Cortex of kidney (tissue), 1 donor: ENCODE results near the gene SEC14L5.
"Not testable (repeated sequence)": the region's sequence is repeated elsewhere in the genome, so short reads cannot be mapped to it uniquely, and the experiment has no call there.

Source experiments
- DNase-seq: peaks from one replicate; lab custom pipeline; 2025; lab: John Stamatoyannopoulos, UW

SEC14L5 gene

DNA sequence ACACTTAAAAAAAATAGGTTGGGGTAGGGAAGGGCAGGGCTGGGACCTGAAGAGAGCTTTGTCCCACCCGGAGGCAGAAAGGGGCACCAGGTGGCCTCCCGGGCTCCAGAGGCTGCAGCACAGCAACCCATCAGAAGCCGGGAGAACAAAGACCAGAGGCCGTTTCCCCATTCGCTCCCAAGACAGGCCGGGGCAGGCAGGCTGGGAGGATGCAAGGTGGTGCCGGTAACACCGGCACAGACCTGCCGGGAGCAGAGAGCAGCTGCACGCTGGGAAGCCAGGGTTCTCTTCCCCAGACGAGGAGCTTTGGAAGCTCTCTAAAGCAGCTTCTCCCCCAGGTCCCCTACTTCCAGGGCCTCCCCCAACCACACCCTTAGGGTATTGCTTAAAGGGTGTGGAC, 26.7 kb upstream of the SEC14L5 start:
- no peak for DNase-seq

DNA sequence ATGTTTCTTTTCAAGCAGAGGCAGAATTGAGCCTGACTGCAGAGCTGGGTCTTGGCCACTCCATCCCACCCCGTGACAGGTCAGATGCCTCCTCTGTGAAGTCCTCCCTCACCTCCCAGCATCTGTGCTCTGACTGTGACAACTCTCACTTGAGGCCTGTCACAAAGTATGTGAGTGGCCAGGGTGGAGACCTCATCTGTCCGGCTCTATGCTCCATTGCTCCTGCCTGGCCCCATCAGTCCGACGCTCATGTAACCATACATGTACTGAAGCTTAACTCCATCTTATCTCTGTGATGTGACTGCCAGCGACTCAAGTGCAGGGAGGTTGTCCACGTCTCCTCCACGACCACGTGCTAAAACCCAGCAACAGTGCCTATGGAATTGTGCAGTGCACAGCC, 24.7 kb upstream of the SEC14L5 start:
- no peak for DNase-seq

DNA sequence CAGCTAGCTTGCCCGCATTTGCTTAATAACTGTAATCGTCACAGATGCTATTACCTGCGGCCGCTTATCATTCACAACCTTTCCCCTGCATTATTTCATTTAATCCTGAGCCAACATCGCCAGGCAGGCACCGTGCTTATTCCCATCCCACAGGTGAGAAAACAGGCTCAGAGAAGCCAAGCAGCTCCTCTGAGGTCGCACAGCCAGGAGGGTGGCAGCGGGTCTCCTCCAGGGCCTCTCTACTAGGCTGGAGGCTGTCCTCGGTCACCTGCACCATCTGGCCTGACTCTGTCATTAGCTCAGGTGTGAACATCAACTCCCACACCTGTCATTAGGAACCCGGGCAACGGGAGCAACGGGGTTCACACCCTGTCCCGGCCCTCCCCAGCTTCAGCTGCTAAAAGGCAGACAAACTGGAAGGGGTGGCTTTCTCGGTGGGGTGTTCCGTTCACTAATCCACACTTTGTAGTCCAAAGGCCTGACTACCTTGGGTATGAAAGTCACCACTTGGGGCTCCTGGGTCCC, 24.2 kb upstream of the SEC14L5 start:
- DNase-seq: no peak

DNA sequence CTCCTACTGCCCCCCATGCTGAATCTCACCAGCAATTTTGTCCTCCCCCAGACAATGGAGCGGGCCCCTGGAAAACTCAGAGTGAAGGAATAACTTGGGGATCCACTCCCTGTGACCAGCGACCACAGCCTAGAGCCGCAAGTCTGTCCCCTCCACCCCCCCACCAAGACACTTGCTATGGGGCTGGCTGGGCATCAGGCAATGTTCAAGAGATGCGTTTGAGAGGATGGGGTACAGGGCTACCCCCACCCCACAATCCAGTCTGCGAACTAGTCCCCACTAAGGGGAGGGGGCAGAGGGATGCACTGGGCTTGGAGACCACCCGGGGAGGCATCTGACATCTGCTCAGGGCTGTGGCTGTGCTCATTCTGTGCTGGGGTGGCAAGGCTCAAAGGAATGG, 23.5 kb upstream of the SEC14L5 start:
- DNase-seq: no peak

DNA sequence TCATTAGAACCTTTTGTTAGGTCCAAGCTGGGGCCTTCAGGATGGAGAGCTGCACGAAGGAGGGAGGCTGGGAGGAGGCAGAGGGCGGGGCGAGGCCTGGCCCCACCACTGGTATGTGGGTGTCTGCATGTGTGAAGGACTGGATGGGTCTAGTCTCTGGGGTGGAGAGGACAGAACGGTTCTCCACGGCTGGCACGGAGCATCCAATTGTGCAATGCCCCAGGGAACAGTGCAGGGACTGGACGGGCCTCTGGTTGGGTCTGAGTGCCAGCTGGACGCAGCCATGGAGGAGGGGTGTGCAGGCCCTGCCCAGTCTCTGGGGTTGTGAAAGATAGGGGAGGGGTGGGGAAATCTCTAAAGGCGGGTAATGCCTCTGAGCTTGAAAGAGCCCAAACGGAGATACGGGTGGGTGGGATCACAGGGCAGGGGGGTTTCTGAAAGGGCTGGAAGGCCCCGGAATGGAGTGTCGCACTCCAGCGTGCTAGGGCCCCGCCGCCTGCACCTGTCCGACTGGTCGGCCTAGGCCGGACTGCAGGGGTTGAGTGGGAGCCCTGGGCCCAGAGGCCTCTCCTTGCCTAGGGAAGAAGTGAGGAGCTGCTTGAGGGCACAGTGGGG, 22.8 kb upstream of the SEC14L5 start:
- no peak for DNase-seq

DNA sequence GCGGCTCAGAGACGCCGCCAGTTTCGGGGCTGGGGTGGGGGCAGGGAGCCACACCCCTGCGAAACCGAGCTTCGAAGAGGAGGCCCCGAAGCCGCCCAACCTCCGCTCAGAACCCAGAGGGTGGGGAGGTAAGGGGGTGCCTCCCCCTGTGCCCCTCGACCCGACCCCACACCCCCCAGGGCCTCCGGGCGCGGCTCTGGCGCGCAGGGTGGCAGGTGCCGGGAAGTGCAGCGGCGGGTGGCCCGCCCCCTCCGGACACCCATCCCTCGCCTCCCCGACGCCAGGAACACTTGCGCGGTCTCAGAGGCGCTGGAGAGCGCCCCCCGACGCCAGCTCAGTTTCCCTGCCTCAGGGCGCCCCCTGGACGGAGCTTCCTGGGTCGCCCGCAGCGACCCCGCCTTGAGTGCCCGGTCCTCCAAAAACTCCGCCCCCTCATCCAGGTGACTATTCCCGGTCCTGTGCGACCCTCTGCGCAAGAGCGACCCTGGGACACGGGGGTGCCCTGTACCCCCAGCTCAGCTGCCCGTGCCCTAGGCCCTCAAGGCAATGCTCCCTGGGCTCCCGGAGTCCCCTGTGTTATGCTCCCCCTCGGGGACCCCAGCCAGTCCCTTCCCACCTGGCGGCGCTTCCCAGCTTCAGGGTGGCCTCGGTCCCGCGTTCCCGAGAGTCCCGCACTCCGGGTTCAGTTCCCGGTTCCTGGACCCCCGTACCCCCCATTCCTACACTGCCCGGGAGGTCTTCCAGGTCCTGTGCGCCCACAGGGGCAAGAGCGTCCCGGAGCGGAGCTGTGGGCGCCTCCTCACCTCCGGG, 21.7 kb upstream of the SEC14L5 start:
- no peak for DNase-seq

DNA sequence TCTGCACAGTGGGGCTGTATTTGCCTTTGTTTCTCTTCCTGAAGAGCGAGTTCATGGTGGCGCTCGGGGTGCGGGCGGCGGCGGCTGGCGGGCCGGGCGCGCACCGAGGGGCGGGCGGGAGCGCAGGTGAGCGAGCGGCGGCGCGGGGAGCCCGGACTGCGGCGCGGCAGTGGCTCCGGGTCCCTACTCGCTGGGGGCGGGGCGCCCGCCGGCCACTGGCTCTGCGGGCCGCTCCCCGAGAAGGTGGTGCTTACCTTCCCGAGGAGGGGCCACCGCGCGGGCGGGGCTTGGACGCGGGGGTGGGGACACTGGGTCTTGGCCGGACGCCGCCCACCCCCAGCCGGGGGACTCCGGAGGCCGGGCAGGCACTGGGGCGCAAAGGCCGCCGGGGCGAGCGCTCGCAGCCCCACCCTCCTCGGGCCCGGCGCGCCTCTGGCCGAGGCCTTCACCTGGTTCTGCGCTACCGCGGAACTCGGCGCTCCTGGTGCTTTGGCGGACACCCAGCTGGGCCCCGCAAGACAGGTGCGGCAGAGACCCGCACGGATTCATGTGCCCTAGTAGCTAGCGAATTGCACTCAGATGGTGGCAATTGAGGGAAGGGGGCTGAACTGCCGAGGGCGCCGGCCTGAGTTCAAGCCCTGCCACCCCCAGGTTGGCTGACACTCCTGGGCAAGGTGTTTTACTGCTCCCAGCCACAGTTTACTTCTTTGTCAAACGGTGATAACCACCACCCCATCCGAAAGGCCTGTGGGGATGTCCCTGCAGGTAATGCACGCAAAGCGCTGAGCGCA, 20.9 kb upstream of the SEC14L5 start, which contains the start of gene PPL:
Gene PPL, minus strand, starts transcription at position 158 of the 791 bp plus-strand sequence. Its CDS starts 103 bp downstream, at position 55.
- DNase-seq: no peak

DNA sequence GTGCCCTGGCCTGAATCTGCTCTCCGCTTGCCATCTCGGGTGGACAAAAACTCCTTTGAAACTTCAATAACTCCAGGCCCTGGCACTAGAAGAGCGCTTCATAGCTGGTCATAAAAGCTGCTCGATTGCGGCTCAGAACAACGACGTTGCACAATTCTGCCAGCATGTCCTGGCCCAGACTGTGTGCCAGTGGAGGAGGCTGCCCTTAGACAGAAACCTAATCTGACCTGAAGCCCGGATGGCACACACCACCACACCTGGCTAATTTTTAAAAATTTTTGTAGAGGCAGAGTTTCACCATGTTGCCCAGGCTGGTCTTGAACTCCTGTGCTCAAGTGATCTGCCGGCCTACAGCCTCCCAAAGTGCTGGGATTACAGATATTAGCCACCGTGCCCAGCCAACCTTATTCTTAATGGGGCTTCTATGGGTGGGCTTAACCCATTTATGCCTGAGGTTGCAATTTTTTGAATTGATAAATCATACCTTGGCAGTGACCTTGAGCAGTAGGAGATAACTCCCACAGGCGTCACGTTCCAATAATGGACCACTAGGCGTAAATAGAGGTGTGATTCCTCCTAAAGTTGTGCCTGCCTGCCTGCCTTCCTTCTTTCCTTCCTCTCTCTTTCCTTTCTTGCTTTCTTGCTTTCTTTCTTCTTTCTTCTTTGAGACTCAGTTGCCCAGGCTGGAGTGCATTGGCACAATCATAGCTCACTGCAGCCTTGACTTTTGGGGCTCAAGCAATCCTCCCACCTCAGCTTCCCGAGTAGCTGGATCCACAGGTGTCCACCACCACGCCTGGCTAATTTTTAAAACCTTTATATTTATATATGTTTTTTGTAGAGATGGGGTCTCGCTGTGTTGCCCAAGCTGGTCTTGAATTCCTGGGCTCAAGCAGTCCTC, 20.1 kb upstream of the SEC14L5 start:
- DNase-seq: no peak

DNA sequence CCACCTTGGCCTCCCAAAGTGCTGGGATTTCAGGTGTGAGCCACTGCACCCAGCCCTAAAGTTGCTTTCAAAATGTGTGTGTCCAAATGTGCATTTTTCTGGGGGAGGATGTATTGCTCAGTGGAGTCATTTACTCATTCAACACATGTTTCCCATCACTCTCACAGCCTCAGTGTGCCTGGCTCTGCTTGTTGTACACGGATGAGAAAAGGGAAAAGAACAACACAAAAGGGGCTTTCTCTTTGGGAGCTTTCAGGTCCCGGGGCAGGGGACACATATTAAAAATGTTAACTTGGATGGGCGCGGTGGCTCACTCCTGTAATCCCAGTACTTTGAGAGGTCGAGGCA, 19.5 kb upstream of the SEC14L5 start:
- DNase-seq: no peak

DNA sequence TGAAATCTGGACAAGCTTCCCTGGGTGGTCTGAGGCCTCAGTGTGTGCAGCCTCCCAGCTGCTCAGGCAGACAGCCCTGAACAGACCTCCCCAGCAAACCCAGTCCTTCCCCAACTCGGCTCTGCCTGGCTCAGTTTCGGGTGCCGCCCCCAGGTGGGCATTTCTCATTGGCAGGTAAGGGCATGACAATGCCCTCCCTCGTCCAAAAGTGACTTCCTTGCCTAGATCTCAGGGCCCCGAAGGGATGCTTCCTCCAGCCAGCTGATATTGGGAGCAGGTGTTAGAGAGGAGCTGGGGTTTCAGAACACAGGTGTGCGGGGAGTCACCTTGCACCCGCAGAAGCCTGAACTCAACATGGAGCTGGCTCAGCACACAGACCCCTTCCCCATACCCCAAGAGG, 17.4 kb upstream of the SEC14L5 start:
- DNase-seq: no peak

DNA sequence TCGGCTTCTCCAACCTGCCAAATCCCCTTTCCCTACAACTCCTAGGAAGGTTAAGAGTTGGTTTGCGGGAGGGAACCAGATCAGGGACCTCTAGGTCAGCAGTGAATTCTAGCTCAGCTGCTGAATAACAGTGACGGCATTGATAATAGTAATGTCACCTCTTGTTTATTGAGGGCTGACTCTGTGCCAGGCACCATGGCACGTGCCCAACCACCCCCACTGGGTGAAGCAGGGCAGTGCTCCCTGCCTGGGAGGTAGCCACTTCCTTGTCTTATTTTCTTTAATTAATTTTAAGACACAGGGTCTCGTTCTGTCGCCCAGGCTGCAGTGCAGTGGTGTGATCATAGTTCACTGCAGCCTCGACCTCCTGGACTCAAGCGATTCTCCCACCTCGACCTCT, 15.6 kb upstream of the SEC14L5 start:
- DNase-seq: no peak

DNA sequence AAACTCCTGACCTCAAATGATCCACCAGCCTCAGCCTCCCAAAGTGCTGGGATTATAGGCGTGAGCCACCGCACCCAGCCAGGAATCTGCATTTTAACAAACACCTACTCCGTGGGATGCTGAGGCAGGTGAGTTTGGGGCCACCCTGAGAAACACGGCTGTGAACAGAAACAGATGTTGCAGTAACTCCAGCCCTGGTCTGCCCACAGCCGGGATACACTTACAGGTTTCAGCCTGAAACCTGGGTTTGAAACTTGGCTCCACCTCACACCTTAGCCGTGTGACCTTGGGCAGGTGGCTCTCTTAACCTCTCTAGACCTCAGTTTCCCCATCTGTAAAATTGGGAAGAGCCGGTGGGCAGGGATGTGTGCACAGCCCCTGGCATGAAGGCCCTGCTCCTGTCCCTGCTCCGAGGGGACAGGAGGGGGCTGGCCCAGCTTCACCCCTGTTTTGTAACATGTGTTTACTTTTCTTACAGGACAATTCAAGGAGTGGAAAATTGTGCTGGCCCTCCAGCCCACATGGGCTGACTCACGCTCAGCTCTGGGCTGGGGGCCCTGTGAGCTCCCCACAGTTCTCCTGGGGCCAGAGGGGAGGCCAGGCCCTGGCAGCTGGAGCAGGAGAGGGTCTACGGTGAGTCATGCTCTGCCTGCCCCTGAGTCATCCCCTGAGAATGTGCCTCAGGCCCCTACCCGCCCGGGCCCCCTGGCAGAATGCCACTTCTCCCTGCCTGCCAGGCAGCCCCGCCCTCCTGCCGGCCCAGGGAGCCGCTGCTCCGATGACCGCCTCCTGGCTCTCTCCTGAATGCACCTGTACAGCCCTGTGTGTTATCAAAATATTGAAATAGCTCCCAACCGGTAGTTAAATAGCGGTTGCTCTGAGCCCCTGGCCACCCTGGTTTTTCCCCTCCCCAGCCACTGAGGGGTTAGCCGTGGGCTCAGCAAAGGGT, 13.5 kb upstream of the SEC14L5 start:
- DNase-seq: no peak

DNA sequence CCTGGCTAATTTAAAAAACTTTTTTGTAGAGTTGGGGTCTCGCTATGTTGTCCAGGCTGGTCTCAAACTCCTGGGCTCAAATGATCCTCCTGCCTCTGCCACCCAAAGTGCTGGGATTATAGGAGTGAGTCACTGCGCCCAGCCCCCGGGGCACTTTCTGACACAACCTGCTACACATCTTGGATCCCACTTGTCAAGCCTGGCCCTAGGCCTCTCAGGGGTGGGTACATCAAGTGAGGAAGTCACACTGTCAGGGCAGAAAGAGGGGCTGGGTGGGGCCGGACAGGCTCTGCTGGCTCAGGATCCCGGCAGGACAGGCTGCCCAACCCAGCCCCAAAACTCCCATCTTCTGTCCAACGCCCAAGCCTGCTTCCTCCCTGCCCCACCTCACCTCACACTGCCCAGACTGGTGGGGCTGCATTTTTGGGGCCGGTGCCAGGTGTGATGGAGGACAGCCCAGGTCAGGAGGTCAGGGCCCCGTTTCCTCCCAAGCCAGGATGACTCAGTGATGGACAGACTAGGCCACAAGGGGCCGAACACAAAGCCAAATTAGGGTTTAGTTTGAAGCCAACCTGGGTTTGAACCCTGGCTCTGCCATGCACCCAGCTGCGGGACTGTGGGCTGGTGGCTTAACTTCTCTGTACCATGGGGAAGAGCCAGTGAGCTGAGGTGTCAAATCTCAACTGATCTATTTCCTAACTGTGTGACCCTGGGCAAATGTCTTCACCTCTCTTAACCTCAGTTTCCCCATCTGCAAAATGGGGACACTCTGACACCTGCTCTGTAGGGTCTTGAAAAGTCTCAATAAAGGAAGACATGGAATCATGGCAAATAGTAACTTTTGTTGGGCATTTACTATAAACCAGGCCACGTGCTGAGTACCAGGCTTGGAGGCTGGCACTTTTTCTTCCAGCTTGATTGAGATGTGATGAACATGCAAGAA, 12.3 kb upstream of the SEC14L5 start:
- DNase-seq: no peak

DNA sequence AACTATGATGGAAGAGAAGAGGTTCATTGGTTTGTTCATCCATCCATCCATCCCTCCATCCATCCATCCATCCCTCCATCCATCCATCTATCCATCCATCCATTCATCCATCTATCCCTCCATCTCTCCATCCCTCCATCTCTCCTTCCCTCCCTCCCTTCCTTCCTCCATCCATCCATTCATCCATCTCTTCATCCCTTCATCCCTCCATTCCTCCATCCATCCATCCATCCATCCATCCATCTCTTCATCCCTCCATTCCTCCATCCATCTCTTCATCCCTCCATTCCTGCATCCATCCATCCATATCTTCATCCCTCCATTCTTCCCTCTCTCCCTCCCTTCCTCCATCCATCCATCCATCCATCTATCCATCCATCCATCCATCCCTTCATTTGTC, 11.2 kb upstream of the SEC14L5 start:
- no peak for DNase-seq

DNA sequence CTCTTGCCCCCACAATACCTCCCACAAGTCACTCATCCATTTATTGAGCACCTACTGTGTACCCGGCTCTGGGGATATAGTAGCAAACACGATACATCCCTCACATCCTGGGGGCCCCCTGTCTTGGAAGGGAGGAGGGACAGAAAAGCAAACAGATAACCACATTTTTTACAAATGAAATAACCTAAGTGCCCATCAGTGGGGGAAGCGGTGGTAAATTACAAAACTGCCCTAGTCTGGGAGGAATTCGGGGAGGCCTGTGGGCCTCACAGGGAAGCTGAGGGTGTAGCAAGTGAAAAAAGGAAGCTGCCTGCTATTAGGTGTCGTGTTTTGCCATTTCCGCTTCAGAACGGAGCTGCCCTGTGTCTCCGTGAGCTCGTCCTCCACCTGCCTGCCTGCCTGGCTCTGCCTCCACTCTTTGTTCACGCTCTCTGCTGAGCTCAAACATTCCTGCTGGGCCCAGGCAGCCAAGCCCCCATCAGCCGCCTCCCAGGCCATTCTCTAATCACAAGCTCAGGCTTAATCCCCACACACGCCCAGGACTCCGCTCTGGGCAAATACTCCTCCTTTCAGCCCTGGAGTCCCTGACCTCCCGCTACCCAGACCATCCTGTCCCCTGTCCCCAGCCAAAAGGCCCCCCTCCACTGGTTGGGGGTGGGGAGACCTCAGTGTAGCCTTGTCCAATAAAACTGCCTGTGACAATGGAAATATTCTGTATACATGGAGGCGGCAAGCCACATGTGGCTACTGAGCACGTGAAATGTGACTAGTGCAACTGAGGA, 10.2 kb upstream of the SEC14L5 start:
- no peak for DNase-seq

DNA sequence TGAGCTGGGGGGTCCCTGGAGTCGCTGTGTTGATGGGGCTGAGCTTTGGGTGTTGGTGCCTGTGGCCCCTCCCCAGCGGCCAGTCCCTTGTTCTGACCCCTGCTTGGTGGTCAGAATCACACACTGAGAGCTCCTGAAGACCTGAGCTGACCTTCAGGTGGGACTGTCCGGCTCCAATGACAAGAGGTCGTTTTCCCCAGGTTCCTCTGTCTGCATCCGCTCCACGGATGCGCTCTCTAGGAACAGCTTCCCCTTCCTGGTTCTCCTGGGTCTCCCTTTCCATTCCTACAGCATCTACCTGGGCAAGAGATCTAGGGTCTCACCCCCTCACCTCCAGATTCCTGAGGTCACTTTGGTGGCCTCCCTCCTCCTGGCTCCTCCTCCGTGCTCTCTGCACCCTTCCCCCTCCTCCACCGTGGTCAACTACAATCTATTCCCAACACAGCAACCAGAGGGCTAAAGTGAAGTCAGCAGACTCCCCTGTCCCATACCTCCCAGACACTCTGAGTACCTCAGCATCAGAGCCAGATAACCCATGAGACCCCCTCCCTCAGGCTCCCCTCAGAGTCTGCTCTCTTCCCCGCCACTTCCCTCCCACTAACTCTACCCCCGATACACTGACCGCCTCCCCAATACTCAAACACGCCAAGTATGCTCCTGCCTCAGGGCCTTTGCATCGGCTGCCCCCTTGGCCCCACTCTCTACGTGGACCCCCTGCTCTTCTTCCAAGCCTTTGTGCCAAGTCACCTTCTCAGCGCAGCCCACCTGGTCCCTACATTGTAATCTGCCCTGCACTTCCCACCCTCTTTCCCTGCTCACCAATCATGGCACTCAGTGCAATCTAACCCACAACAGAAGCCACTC, 9.0 kb upstream of the SEC14L5 start:
- no peak for DNase-seq

DNA sequence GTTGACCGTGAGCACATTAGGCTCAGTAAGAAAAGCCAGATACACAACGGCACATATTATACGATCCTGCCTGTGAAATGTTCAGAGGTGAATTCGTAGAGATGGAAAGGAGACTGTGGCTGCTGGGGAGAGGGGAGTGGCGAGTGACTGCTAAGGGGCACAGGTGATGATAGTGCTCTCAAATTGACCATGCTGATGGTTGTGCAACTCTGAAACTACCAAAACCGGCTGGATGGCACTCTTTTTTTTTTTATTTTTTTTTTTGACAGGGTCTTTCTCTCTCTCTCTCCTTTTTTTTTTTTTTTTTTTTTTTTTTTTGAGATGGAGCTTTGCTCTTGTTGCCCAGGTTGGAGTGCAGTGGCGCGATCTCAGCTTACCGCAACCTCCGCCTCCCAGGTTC, 8.1 kb upstream of the SEC14L5 start:
- no peak for DNase-seq

DNA sequence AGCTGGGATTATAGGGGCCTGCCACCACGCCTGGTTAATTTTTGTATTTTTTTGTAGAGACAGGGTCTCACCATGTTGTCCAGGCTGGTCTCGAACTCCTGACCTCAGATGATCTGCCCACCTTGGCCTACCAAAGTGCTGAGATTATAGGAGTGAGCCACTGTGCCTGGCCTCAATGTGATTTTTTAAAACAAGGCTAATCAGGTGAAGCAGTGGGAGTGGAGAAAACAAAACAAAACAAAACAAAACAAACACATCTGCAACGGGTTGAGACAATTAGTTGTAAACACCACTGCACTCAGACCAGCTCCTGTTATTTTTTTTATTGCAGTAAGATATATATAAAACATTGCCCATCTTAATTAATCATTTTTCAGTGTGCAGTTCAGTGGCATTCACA, 6.5 kb upstream of the SEC14L5 start:
- not testable (repeated sequence) for DNase-seq
